ENCODE measurements around the gene CNTN4. TPM values are rescaled to one million over a fixed set of nuclear protein-coding genes. Genes with fewer than 3 reads are reported as not detected.

Gene CNTN4
- total and polyA plus RNA-seq, 3 experiments from 2014 or later, result not detected

- Mint-ChIP-seq H3K36me3 (no peaks in the 10 kb centered on the region), H3K4me1 (no peaks in the 10 kb centered on the region), H3K27me3 (no peaks in the 10 kb centered on the region), H3K27ac (no peak overlapping the region), H3K9me3 (peaks cover 0 to 3% (median 2%) of the 10 kb centered on the region in 5 donors), H3K4me3 (no peak overlapping the region)
- ChIA-PET POLR2A (no interaction called here), CTCF (no interaction called here)
- Histone ChIP-seq H3K36me3 (ENCODE audit: insufficient read depth, low read length) (no peaks in the 10 kb centered on the region), H3K27me3 (ENCODE audit: insufficient read depth, low read length, poor library complexity, severe bottlenecking) (no peaks in the 10 kb centered on the region), H3K27ac (ENCODE audit: low read depth, low read length) (no peak overlapping the region), H3K4me1 (ENCODE audit: insufficient read depth, low read length) (no peaks in the 10 kb centered on the region), H3K4me3 (ENCODE audit: low read length) (no peak overlapping the region), H3K9me3 (ENCODE audit: low read length) (no peaks in the 10 kb centered on the region)
- DNase-seq, result no peak
Measured at GRCh38 chr3:2130726-2131125, 32.1 kb downstream of the CNTN4 start.

- Mint-ChIP-seq H3K27ac (no peak overlapping the region), H3K4me3 (no peak overlapping the region), H3K4me1 (no peaks in the 10 kb centered on the region), H3K36me3 (no peaks in the 10 kb centered on the region), H3K27me3 (no peaks in the 10 kb centered on the region), H3K9me3 (peaks cover 0 to 4% (median 2%) of the 10 kb centered on the region in 5 donors)
- no peak for DNase-seq
- Histone ChIP-seq H3K4me3 (ENCODE audit: low read length) (no peak overlapping the region), H3K27ac (ENCODE audit: low read depth, low read length) (no peak overlapping the region), H3K9me3 (ENCODE audit: low read length) (no peaks in the 10 kb centered on the region), H3K27me3 (ENCODE audit: insufficient read depth, low read length, poor library complexity, severe bottlenecking) (no peaks in the 10 kb centered on the region), H3K36me3 (ENCODE audit: insufficient read depth, low read length) (no peaks in the 10 kb centered on the region), H3K4me1 (ENCODE audit: insufficient read depth, low read length) (no peaks in the 10 kb centered on the region)
- CTCF ChIA-PET, result no interaction called here
- POLR2A ChIA-PET, result no interaction called here
Measured at GRCh38 chr3:2133146-2133545, 34.5 kb downstream of the CNTN4 start.

GRCh38 chr3:2137651-2138050, 39.0 kb downstream of the CNTN4 start:
- Mint-ChIP-seq H3K27me3 (no peaks in the 10 kb centered on the region), H3K27ac (no peak overlapping the region), H3K9me3 (peaks cover 0 to 8% (median 4%) of the 10 kb centered on the region in 5 donors), H3K4me3 (no peak overlapping the region), H3K36me3 (no peaks in the 10 kb centered on the region), H3K4me1 (no peaks in the 10 kb centered on the region)
- no peak overlapping the region for H3K27ac ChIP-seq (ENCODE audit: low read depth, low read length)
- no peaks in the 10 kb centered on the region for H3K9me3 ChIP-seq (ENCODE audit: low read length)
- ChIA-PET POLR2A (no interaction called here), CTCF (no interaction called here)
- no peak for DNase-seq
- no peaks in the 10 kb centered on the region for H3K27me3 ChIP-seq (ENCODE audit: insufficient read depth, low read length, poor library complexity, severe bottlenecking)
- no peaks in the 10 kb centered on the region for H3K4me1 ChIP-seq (ENCODE audit: insufficient read depth, low read length)
- no peaks in the 10 kb centered on the region for H3K36me3 ChIP-seq (ENCODE audit: insufficient read depth, low read length)
- H3K4me3 ChIP-seq (ENCODE audit: low read length), result no peak overlapping the region

- no peak for DNase-seq
- POLR2A ChIA-PET, result no interaction called here
- Mint-ChIP-seq H3K27ac (no peak overlapping the region), H3K4me3 (no peak overlapping the region), H3K36me3 (no peaks in the 10 kb centered on the region), H3K27me3 (no peaks in the 10 kb centered on the region), H3K9me3 (peaks cover 0 to 8% (median 3%) of the 10 kb centered on the region in 5 donors), H3K4me1 (no peaks in the 10 kb centered on the region)
- Histone ChIP-seq H3K36me3 (ENCODE audit: insufficient read depth, low read length) (no peaks in the 10 kb centered on the region), H3K9me3 (ENCODE audit: low read length) (no peaks in the 10 kb centered on the region), H3K4me3 (ENCODE audit: low read length) (no peak overlapping the region), H3K27me3 (ENCODE audit: insufficient read depth, low read length, poor library complexity, severe bottlenecking) (no peaks in the 10 kb centered on the region), H3K4me1 (ENCODE audit: insufficient read depth, low read length) (no peaks in the 10 kb centered on the region), H3K27ac (ENCODE audit: low read depth, low read length) (no peak overlapping the region)
- CTCF ChIA-PET, result no interaction called here
Measured at GRCh38 chr3:2141482-2141881, 42.8 kb downstream of the CNTN4 start.

- Histone ChIP-seq H3K4me3 (ENCODE audit: low read length) (no peak overlapping the region), H3K27me3 (ENCODE audit: insufficient read depth, low read length, poor library complexity, severe bottlenecking) (no peaks in the 10 kb centered on the region)
- POLR2A ChIA-PET, result no interaction called here
Measured at GRCh38 chr3:2148561-2149340, 50.1 kb downstream of the CNTN4 start.

GRCh38 chr3:2153053-2153452, 54.4 kb downstream of the CNTN4 start:
- Mint-ChIP-seq H3K9me3 (no peaks in the 10 kb centered on the region), H3K27me3 (peaks cover 0 to 1% of the 10 kb centered on the region in 2 donors), H3K4me1 (no peaks in the 10 kb centered on the region), H3K36me3 (no peaks in the 10 kb centered on the region), H3K4me3 (no peak overlapping the region), H3K27ac (no peak overlapping the region)
- Histone ChIP-seq H3K9me3 (ENCODE audit: low read length) (no peaks in the 10 kb centered on the region), H3K27ac (ENCODE audit: low read depth, low read length) (no peak overlapping the region), H3K27me3 (ENCODE audit: insufficient read depth, low read length, poor library complexity, severe bottlenecking) (no peaks in the 10 kb centered on the region), H3K4me1 (ENCODE audit: insufficient read depth, low read length) (no peaks in the 10 kb centered on the region), H3K4me3 (ENCODE audit: low read length) (no peak overlapping the region), H3K36me3 (ENCODE audit: insufficient read depth, low read length) (no peaks in the 10 kb centered on the region)
- POLR2A ChIA-PET, result no interaction called here
- no peak for DNase-seq
- CTCF ChIA-PET, result no interaction called here

More at GRCh38 chr3:2148561-2149340, 50.1 kb downstream of the CNTN4 start:
- Histone ChIP-seq H3K27ac (ENCODE audit: low read depth, low read length) (no peak overlapping the region), H3K36me3 (ENCODE audit: insufficient read depth, low read length) (no peaks in the 10 kb centered on the region), H3K4me1 (ENCODE audit: insufficient read depth, low read length) (no peaks in the 10 kb centered on the region), H3K9me3 (ENCODE audit: low read length) (no peaks in the 10 kb centered on the region)
- DNase-seq, result no peak
- no peaks in the 10 kb centered on the region for H3K36me3 Mint-ChIP-seq
- peaks cover 0 to 4% (median 0%) of the 10 kb centered on the region in 5 donors for H3K9me3 Mint-ChIP-seq
- no peak overlapping the region for H3K27ac Mint-ChIP-seq
- H3K4me1 Mint-ChIP-seq, result no peaks in the 10 kb centered on the region
- CTCF ChIA-PET, result no interaction called here
- H3K27me3 Mint-ChIP-seq, result no peaks in the 10 kb centered on the region
- no peak overlapping the region for H3K4me3 Mint-ChIP-seq

- Histone ChIP-seq H3K27ac (ENCODE audit: low read depth, low read length) (no peak overlapping the region), H3K9me3 (ENCODE audit: low read length) (no peaks in the 10 kb centered on the region), H3K4me3 (ENCODE audit: low read length) (no peak overlapping the region), H3K27me3 (ENCODE audit: insufficient read depth, low read length, poor library complexity, severe bottlenecking) (no peaks in the 10 kb centered on the region), H3K4me1 (ENCODE audit: insufficient read depth, low read length) (no peaks in the 10 kb centered on the region), H3K36me3 (ENCODE audit: insufficient read depth, low read length) (no peaks in the 10 kb centered on the region)
- Mint-ChIP-seq H3K36me3 (no peaks in the 10 kb centered on the region), H3K4me3 (no peak overlapping the region), H3K4me1 (no peaks in the 10 kb centered on the region), H3K9me3 (no peaks in the 10 kb centered on the region), H3K27ac (no peak overlapping the region), H3K27me3 (peaks cover 0 to 1% of the 10 kb centered on the region in 2 donors)
- ChIA-PET POLR2A (no interaction called here), CTCF (no interaction called here)
- no peak for DNase-seq
Measured at GRCh38 chr3:2153547-2153946, 54.9 kb downstream of the CNTN4 start.

- Mint-ChIP-seq H3K9me3 (no peaks in the 10 kb centered on the region), H3K4me1 (no peaks in the 10 kb centered on the region), H3K27ac (no peak overlapping the region), H3K27me3 (peaks cover 0 to 1% of the 10 kb centered on the region in 2 donors), H3K4me3 (no peak overlapping the region), H3K36me3 (no peaks in the 10 kb centered on the region)
- no peak overlapping the region for H3K27ac ChIP-seq (ENCODE audit: low read depth, low read length)
- no peaks in the 10 kb centered on the region for H3K27me3 ChIP-seq (ENCODE audit: insufficient read depth, low read length, poor library complexity, severe bottlenecking)
- ChIA-PET CTCF (no interaction called here), POLR2A (no interaction called here)
- no peak overlapping the region for H3K4me3 ChIP-seq (ENCODE audit: low read length)
- no peaks in the 10 kb centered on the region for H3K9me3 ChIP-seq (ENCODE audit: low read length)
- DNase-seq, result no peak
- no peaks in the 10 kb centered on the region for H3K36me3 ChIP-seq (ENCODE audit: insufficient read depth, low read length)
- no peaks in the 10 kb centered on the region for H3K4me1 ChIP-seq (ENCODE audit: insufficient read depth, low read length)
Measured at GRCh38 chr3:2154621-2155020, 56.0 kb downstream of the CNTN4 start.

Data from CD8-positive, alpha-beta memory T cell (primary cell).